ENCODE measurements around the gene CD79A.

The CD79A gene

GRCh38 chr19:41901707-41902360 lies 24.8 kb downstream of the CD79A start:
- no peak for TF ChIP-seq CTCF (IDR thresholded peaks at IDR 0.05; ENCODE audit: control extremely low read depth, extremely low read depth, low read depth, missing control alignments)
- ChIA-PET POLR2A (interaction anchor here (0.6 to 1.7 kb wide), 2 partner anchors 18 to 26 kb away, joined by 4 to 5 read pairs; no protein-coding TSS in a partner anchor), CTCF (interaction anchor here (1.2 to 2.1 kb wide), 4 partner anchors 14 to 29 kb away, joined by 3 to 8 read pairs (median 6); no protein-coding TSS in a partner anchor)
- DNase-seq (ENCODE audit: extremely low spot score) = no peak

GRCh38 chr19:41902594-41902993 lies 25.5 kb downstream of the CD79A start:
- DNase-seq (ENCODE audit: extremely low spot score) = no peak
- POLR2A ChIA-PET = interaction anchor here (1.7 kb wide), 1 partner anchor 18 kb away, joined by 4 read pairs; no protein-coding TSS in a partner anchor
- CTCF ChIA-PET = interaction anchor here (1.2 to 2.1 kb wide), 2 partner anchors 14 to 16 kb away, joined by 3 to 7 read pairs; no protein-coding TSS in a partner anchor
- TF ChIP-seq CTCF (IDR thresholded peaks at IDR 0.05; ENCODE audit: control extremely low read depth, extremely low read depth, low read depth, missing control alignments) = no peak

DNA sequence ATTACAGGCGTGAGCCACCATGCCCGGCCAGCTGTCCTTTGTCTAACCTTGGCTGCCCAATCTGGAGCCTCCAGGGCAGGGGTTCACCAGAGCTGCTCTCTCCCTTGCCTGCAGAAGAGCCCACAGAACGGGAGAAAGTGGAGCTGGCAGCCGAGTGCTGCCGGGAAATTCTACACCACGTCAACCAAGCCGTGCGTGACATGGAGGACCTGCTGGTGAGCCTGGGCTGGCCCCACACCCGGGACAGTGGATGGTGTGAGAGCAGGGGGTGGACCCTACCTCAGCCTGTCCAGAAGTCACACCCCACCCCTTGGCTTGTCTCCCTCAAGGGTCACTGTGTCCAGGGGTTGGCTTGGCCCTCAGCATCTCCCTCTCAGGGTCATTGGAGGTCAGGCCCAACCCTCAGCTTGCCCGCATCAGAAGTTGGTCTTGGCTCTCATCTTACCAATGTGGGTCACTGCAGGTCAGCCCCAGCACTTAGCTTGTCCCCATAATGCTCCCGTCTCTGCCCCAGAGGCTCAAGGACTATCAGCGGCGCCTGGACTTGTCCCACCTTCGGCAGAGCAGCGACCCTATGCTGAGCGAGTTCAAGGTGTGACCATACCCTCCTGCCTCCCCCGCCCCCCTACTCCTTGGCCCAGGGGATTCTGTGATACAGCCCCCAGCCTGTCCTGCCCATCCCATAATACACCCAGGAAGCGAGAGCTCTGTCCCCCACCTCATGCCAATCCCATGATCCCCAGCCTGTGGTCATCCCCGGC lies 26.3 kb downstream of the CD79A start:
- no peak for TF ChIP-seq CTCF (IDR thresholded peaks at IDR 0.05; ENCODE audit: control extremely low read depth, extremely low read depth, low read depth, missing control alignments)
- DNase-seq (ENCODE audit: extremely low spot score) = no peak
- CTCF ChIA-PET = interaction anchor here (2.1 kb wide), 1 partner anchor 17 kb away, joined by 7 read pairs; no protein-coding TSS in a partner anchor
- POLR2A ChIA-PET = interaction anchor here (1.7 kb wide), 1 partner anchor 19 kb away, joined by 4 read pairs; no protein-coding TSS in a partner anchor

GRCh38 chr19:41904118-41904870 lies 27.2 kb downstream of the CD79A start:
- CTCF ChIA-PET = interaction anchor here (2.1 kb wide), 1 partner anchor 18 kb away, joined by 7 read pairs; no protein-coding TSS in a partner anchor
- no peak for DNase-seq (ENCODE audit: extremely low spot score)
- POLR2A ChIA-PET = no interaction called here
- no peak for TF ChIP-seq CTCF (IDR thresholded peaks at IDR 0.05; ENCODE audit: control extremely low read depth, extremely low read depth, low read depth, missing control alignments)

DNA sequence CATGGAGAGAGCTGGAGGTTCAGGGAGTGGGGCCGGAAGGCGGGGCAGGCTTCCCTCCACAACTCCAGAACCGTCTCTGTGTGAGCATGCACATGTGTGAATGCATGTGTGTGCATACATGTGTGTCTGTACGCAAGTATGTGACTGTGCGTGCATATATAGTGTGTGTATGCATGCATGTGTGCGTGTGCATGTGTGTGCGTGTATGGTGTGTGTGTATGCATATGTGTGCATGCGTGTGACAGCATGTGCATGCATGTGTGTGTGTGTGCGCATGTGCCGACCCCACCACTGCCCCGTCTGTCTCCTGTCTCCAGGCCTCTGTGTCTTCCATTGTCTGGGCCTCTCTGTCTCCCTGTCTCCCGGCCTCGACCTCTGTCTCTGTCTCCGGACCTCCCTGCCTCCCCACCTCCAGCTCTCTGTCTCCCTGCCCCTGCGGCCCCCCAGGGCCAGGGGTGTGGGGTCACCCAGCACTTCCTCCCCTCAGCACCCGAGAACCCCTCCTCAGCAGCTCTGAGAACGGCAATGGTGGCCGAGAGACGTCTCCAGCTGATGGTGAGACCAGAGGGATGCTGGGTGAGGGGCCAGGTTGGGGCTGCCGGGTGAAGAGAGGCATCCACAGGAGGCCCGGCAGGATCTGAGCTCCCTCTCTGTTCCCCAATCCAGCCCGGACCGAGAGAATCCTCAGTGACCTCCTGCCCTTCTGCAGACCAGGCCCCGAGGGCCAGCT lies 28.4 kb downstream of the CD79A start:
- CTCF ChIA-PET = interaction anchor here (1.0 kb wide), 1 partner anchor 40 kb away, joined by 4 read pairs; no protein-coding TSS in a partner anchor
- no peak for TF ChIP-seq CTCF (IDR thresholded peaks at IDR 0.05; ENCODE audit: control extremely low read depth, extremely low read depth, low read depth, missing control alignments)
- POLR2A ChIA-PET = no interaction called here
- DNase-seq (ENCODE audit: extremely low spot score) = no peak
